K562 (cell line): ENCODE measurements around the gene DIO3. TPM values are rescaled to one million over a fixed set of nuclear protein-coding genes. Genes with fewer than 3 reads are reported as not detected.

Source experiments
- ATAC-seq: fragments of 200-7000 bp; cut with Tn5 transposase; 3 replicates; pipeline ENCODE4 v1.9.1; 2020; ENCODE audit warnings: moderate library complexity
- BruUV-seq: library from RNA; stranded (reverse); fragments of 400-500 nt; replicated peaks from 2 replicates; lab custom pipeline; 2021; lab: Mats Ljungman, UMichigan
- CTCF ChIA-PET: fragments of 300-600 bp; formaldehyde crosslinking; extraction: SDS; loops from one replicate; lab custom pipeline; 2021; ENCODE audit warnings: low intra/inter-chr PET ratio; lab: Yijun Ruan, JAX
- POLR2A ChIA-PET: fragments of 300-600, 350-650 bp; sonication (Branson Sonifier 250); formaldehyde crosslinking; extraction: SDS; loops from one replicate; lab custom pipeline; 2021; ENCODE audit warnings: antibody characterized with exemption, inconsistent platforms; lab: Yijun Ruan, JAX
- DNase-seq, 4 experiments: peaks; one replicate each; pipeline versions ENCODE4 v3.0.0 to v3.0.0-alpha.2; 2011 to 2018; ENCODE audit warnings: low spot score in 3 of 4, mixed read lengths in 3 of 4; ENCODE audit errors: extremely low read depth in 1 of 4
- FAIRE-seq: peaks from 2 replicates; lab custom pipeline; 2011; peaks lifted over from hg19 to GRCh38; lab: Jason Lieb, UNC
- H2AFZ ChIP-seq: 2 replicates; pipeline ENCODE4 v1.6.0; 2011; ENCODE audit warnings: low read depth, low read length, control low read depth, inconsistent platforms
- H3K27ac ChIP-seq: fragments of 200-600 bp; 3 replicates; pipeline ENCODE4 v1.8.0; 2011; ENCODE audit warnings: low read depth, mild to moderate bottlenecking, control low read depth, inconsistent platforms, low read length, moderate library complexity, mixed read lengths; ENCODE audit errors: extremely low read depth
- H3K27me3 ChIP-seq, 2 experiments: fragments of 300-600 bp in 1 of 2; 2 replicates in 1 of 2; 3 replicates in 1 of 2; pipeline versions ENCODE4 v1.6.0 to v1.8.0; 2011; ENCODE audit warnings: inconsistent platforms in 2 of 2, low read length in 2 of 2, mild to moderate bottlenecking in 1 of 2, mixed read lengths in 1 of 2, moderate library complexity in 1 of 2; ENCODE audit not compliant: control insufficient read depth in 2 of 2, insufficient read depth in 2 of 2
- H3K36me3 ChIP-seq: fragments of 300-600 bp; 3 replicates; pipeline ENCODE4 v1.8.0; 2011; ENCODE audit warnings: mild to moderate bottlenecking, low read length, inconsistent platforms; ENCODE audit not compliant: control insufficient read depth, insufficient read depth
- H3K4me1 ChIP-seq, 2 experiments: fragments of 200-600 bp in 1 of 2; replicated peaks in 1 of 2; 2 replicates in 1 of 2; 3 replicates in 1 of 2; pipeline versions ENCODE4 v1.5.1 to v1.8.0; 2011; ENCODE audit warnings: inconsistent platforms in 2 of 2, low read length in 2 of 2, mild to moderate bottlenecking in 1 of 2, mixed read lengths in 1 of 2, moderate library complexity in 1 of 2; ENCODE audit not compliant: control insufficient read depth in 2 of 2, insufficient read depth in 2 of 2
- H3K4me2 ChIP-seq: 2 replicates; pipeline ENCODE4 v1.6.1; 2011; ENCODE audit warnings: low read length, control low read depth, inconsistent platforms, mixed read lengths; ENCODE audit not compliant: insufficient read depth
- H3K4me3 ChIP-seq: fragments of 200-600 bp; sonication (generic), shearing (Covaris generic); 2 replicates; pipeline ENCODE4 v1.5.1; 2016; ENCODE audit warnings: control low read depth, inconsistent platforms
- H3K79me2 ChIP-seq: fragments of 200-600 bp; 3 replicates; pipeline ENCODE4 v1.8.0; 2011; ENCODE audit warnings: low read length, inconsistent platforms; ENCODE audit not compliant: control insufficient read depth, insufficient read depth
- H3K9ac ChIP-seq, 2 experiments: 2 replicates each; pipeline versions ENCODE4 v1.6.0 to v1.6.1; 2011; ENCODE audit warnings: low read depth in 2 of 2, low read length in 2 of 2, control low read depth in 1 of 2, inconsistent platforms in 1 of 2, mild to moderate bottlenecking in 1 of 2, mixed read lengths in 1 of 2; ENCODE audit not compliant: insufficient read depth in 1 of 2
- H3K9me1 ChIP-seq: one replicate; pipeline ENCODE4 v1.6.0; 2011; ENCODE audit warnings: inconsistent platforms, mild to moderate bottlenecking, low read length, moderate library complexity; ENCODE audit not compliant: control insufficient read depth, insufficient read depth
- H3K9me3 ChIP-seq: replicated peaks from 2 replicates; pipeline ENCODE4 v1.5.1; 2011; ENCODE audit warnings: low read depth, low read length, inconsistent platforms; ENCODE audit not compliant: control insufficient read depth, insufficient read depth
- H4K20me1 ChIP-seq: replicated peaks from 2 replicates; pipeline ENCODE4 v1.6.1; 2011; ENCODE audit warnings: low read length, inconsistent platforms, mixed read lengths; ENCODE audit not compliant: control insufficient read depth, insufficient read depth
- E4F1 ChIP-seq: fragments of 250-450 bp; sonication (Bioruptor Pico); IDR thresholded peaks from 2 replicates; pipeline ENCODE4 v1.5.0; 2021; ENCODE audit warnings: mild to moderate bottlenecking, borderline replicate concordance
- ESRRA ChIP-seq: fragments of 450-650 bp; IDR thresholded peaks from 2 replicates; pipeline ENCODE4 v1.6.1; 2014; ENCODE audit warnings: low read depth, mild to moderate bottlenecking, moderate library complexity, borderline replicate concordance
- GTF3C2 ChIP-seq: IDR thresholded peaks from 3 replicates; pipeline ENCODE4 v1.6.1; 2011; ENCODE audit warnings: borderline replicate concordance, mild to moderate bottlenecking, moderate library complexity; ENCODE audit not compliant: insufficient read length; ENCODE audit errors: extremely low read depth
- KLF13 ChIP-seq: fragments of 450-650 bp; IDR thresholded peaks from 2 replicates; pipeline ENCODE4 v1.6.1; 2016; ENCODE audit warnings: missing genetic modification characterization, low read depth, mild to moderate bottlenecking, missing compliant biosample characterization, moderate library complexity, borderline replicate concordance
- ZNF551 ChIP-seq: fragments of 250-450 bp; sonication (Bioruptor Pico); IDR thresholded peaks from 2 replicates; pipeline ENCODE4 v1.5.0; 2021; ENCODE audit warnings: mild to moderate bottlenecking, moderate library complexity
- WGBS: fragments of 100-300 bp; shearing (Covaris generic); methylation state at CpG from one replicate; pipeline ENCODE4 v1.1.6; 2016; ENCODE audit warnings: low coverage, mixed read lengths; ENCODE audit not compliant: insufficient coverage; ENCODE audit errors: missing lambda C conversion rate; 5-methylcytosine and 5-hydroxymethylcytosine counted together
- in situ Hi-C: fragments of 300-500 bp; cut with MboI; formaldehyde crosslinking; loops from 4 replicates; pipeline ENCODE4 v1.15.0; 2018; ENCODE audit warnings: inconsistent platforms, mixed read lengths
- intact Hi-C: fragments of 100-400 bp; cut with micrococcal nuclease; formaldehyde crosslinking; loops from 2 replicates; pipeline ENCODE4 v1.14.2; 2022
- polyA plus RNA-seq, 8 experiments: library from polyadenylated mRNA; depleted of rRNA in 4 of 8; stranded (reverse) in 5 of 8; unstranded in 3 of 8; fragments of >200 nt; fragmentation: Nextera tagmentation in 2 of 8; fragmentation: Illumina TruSeq in 1 of 8; extraction: Ambion mirVana in 2 of 8; extraction: Trizol in 1 of 8; gene quantifications; 2 replicates each; pipeline versions ENCODE4 v1.2.1 to v1.2.3, GENCODE V29; 2011 to 2014; ENCODE audit warnings: inconsistent platforms in 1 of 8, missing spikeins in 1 of 8
- total RNA-seq, 7 experiments: library from RNA; depleted of rRNA in 6 of 7; stranded (reverse); fragments of >200 nt in 6 of 7; fragmentation: Illumina TruSeq in 2 of 7; extraction: Trizol in 2 of 7; gene quantifications; 2 replicates each; pipeline versions ENCODE4 v1.2.1 to v1.2.3, GENCODE V29; 2011 to 2021; ENCODE audit warnings: low replicate concordance in 1 of 7

DIO3 gene
- total and polyA plus RNA-seq, 9 of the 15 experiments (the other 6 are each of a cell fraction or from before 2014, with no cell fraction given), result not detected

GRCh38 chr14:101602466-101602840 lies 41.2 kb downstream of the DIO3 start:
- WGBS, result 36% methylated on average over 6 of the region's 12 CpGs
- no peak for FAIRE-seq

More at GRCh38 chr14:101602466-101602840, 41.2 kb downstream of the DIO3 start:
- H3K9me3 ChIP-seq, result no peaks in the 10 kb centered on the region
- ChIA-PET POLR2A (interaction anchor here (0.6 kb wide), 1 partner anchor 342 kb away, joined by 4 read pairs; no protein-coding TSS in a partner anchor), CTCF (no interaction called here)
- no peaks in the 10 kb centered on the region for H4K20me1 ChIP-seq
- no peak overlapping the region for H3K27ac ChIP-seq
- TF ChIP-seq ESRRA, result peak; percentile 37; the same call in 1 of the 2 replicates
- no peak for TF ChIP-seq ZNF551 (CRISPR knock-in tag)
- no peak for TF ChIP-seq GTF3C2
- no peak for TF ChIP-seq KLF13 (tag)
- no peak for TF ChIP-seq E4F1 (CRISPR knock-in tag)
- ATAC-seq, result no peak
- no peak overlapping the region for H3K9ac ChIP-seq
- no TSS peak for BruUV-seq
- intact Hi-C loops (no loop called here), in situ Hi-C loops (no loop called here)
- H3K4me2 ChIP-seq, result no peak overlapping the region
- H3K4me1 ChIP-seq, result peaks cover 0 to 3% of the 10 kb centered on the region in 2 experiments; a peak in 2 of 5 replicates
- H3K36me3 ChIP-seq, result no peaks in the 10 kb centered on the region
- no peaks in the 10 kb centered on the region for H3K79me2 ChIP-seq
- no peak for DNase-seq
- no peaks in the 10 kb centered on the region for H3K27me3 ChIP-seq
- H3K9me1 ChIP-seq, result no peaks in the 10 kb centered on the region
- H2AFZ ChIP-seq, result no peak overlapping the region
- H3K4me3 ChIP-seq, result no peak overlapping the region
